HG03280 (cell line): ENCODE results near the gene HOXC11.

Experiments
- ATAC-seq: cut with Tn5 transposase; IDR thresholded peaks from one replicate; pipeline ENCODE4 v1.9.1; 2021; ENCODE audit warnings: mild to moderate bottlenecking, moderate library complexity; ENCODE audit not compliant: unreplicated experiment

The HOXC11 gene

GRCh38 chr12:54007538-54008259 lies 34.8 kb downstream of the HOXC11 start:
- no peak for ATAC-seq

DNA sequence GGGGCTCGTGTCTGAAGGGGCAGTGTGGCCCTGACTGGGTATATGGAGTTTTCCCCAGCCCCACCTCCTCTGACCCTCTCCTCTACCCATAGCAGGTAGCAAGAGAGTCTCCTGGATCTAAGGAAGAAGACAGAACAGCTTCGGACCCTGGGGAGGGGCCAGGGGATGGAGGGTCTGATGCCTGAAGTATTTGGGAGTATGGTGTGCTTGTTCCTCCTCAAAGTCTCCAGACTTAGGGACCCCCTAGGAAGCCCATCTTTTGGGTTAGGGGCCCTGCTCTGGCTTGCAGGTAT lies 35.3 kb downstream of the HOXC11 start:
- ATAC-seq, result no peak

GRCh38 chr12:54009171-54010052 lies 36.5 kb downstream of the HOXC11 start:
- ATAC-seq, result no peak

DNA sequence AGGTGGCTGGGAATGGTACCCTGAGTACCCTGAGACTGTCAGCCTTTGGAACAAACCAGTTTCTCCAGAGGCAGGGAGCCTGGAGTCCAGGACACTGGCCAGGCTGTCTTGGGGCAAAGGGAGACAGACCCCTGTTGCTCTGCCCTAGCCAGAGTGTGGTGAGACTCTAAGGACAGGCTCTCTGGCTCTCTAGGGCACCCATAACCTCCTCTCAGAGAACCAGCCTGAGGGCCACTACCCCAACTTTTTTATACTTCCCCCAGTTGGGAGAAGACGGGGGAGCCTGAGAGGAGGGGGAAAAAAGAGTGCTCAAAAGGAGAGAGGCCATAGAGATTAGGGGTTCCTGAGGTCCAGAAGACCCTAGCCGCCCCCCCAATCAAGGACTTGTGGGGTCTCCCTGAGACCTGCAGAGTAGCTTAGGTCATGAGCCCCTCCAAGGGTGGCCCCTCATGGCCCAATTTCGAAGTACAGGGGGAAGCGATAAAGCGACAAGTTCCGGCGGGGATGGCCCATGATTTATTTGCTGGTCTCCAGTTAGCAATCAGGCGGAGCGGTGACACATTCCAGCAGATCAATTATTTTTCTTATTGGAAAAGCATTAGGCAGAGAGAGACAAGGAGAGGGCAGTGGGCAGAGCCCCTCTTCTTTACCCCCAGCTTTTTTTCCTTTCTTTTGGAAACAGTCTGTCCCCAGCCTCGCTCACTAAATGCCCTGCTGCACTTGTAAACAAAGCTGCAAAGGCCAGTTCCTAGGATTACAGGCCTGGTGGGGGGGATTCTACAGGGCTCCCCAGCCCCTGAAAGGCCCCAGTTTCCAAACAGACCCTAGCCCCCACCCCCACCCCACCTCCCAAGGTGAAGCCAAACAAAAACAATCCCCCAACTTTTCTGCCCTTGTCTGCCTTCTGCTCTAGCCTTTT lies 37.4 kb downstream of the HOXC11 start:
- ATAC-seq, result no peak

- ATAC-seq, result no peak
Measured at GRCh38 chr12:54010972-54011664, 38.2 kb downstream of the HOXC11 start.

DNA sequence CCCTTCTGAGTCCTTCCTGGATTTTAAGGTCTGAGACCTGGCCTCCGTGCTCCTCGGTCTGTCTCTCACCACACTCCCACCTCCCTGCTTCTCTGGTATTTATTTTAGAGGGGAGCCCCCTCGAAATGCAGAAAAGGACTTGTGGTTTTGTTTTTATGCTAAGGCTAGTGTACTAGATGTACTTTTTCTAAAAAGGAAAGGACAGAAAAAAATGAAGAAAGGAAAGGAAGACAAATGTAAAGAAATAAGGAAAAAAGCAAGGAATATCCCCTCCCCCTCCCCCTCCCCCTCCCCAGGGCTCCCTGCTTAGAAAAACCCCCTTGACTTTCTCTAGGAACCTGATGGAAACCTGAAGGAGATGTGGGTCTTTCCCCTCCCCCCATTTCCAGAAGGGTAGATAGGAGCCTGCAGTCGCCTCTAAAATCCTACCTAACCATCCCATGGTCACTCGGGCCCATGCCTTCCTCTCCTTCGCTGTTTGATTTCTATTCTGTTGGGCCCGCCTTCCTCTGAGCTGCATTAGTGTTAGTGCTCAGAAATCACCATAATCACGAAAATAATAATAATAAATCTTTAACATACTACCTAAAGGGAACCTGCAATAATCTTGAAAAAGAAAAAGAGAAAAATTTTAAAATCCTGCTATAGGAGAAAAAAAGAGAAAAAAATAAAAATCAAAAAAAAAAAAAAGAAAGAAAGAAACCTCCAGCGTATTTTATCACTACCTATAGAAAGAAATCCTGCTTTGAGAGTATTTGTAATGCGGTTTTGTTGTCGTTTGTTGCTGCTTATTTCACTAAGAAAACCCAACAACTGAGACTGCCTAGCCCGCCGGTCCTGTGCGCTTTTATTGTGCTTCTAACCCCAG lies 39.0 kb downstream of the HOXC11 start:
- ATAC-seq, result no peak

GRCh38 chr12:54012631-54013409 lies 39.9 kb downstream of the HOXC11 start:
- no peak for ATAC-seq

- no peak for ATAC-seq
Measured at GRCh38 chr12:54014377-54015017, 41.6 kb downstream of the HOXC11 start.

- ATAC-seq, result no peak
Measured at GRCh38 chr12:54015018-54015931, 42.3 kb downstream of the HOXC11 start.

GRCh38 chr12:54016051-54016450 lies 43.1 kb downstream of the HOXC11 start:
- ATAC-seq, result no peak

DNA sequence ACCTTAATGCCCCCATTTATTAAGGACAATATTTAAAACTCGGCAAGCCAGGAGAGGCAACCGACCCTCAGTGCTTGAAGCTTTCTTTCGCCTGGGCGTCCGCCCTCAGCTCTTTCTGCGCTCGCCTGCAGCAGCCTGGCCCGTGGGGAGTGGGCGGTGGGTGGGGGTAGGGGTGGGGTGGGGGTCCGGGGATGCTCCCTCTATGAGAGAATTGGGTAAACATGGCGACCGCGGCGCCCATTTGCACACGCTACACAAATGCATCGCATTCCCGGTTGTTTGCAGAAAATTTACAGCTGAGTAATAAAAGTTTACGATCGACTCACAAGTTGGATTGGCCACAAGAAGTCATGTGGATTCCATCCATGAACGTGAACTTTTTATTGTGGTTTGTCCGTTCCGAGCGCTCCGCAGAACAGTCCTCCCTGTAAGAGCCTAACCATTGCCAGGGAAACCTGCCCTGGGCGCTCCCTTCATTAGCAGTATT lies 43.6 kb downstream of the HOXC11 start:
- ATAC-seq, result no peak

GRCh38 chr12:54017027-54017788 lies 44.3 kb downstream of the HOXC11 start:
- peak; percentile 33 for ATAC-seq

GRCh38 chr12:54017878-54018467 lies 45.0 kb downstream of the HOXC11 start:
- ATAC-seq, result peak; percentile 78

DNA sequence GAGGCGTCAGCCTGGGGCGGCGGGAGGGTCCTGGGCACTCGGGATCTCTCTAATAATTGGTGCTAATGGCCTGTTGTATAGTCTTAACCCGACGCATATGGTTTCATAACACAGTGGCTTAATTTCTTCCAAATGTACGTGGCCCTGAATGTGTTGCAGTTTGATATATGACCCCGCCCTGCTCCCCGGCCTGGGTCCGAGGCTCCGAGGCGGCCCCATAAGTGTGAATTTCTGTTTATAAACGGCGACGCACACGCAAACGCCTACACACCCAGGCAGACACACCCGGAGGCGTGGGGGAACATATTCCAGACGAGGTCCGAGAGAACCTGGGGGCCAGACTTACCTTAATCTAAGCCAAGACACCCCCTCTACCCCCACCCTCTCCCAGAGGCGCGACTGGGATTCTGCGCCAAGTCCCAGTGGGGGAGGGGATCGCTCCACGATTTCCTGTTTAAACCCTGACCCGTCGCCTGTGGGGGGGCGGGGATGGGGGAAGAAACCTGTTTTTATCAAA lies 45.6 kb downstream of the HOXC11 start:
- ATAC-seq, result no peak

- no peak for ATAC-seq
Measured at GRCh38 chr12:54019091-54019811, 46.3 kb downstream of the HOXC11 start.
